GM12891 (cell line): ENCODE measurements around the gene OCEL1.

Experiments
- POLR2A ChIP-seq: IDR thresholded peaks from 2 replicates; pipeline ENCODE4 v1.6.1; 2011; ENCODE audit warnings: low read depth, low read length, control low read depth
- POLR2AphosphoS5 ChIP-seq: IDR thresholded peaks from 2 replicates; pipeline ENCODE4 v1.6.1; 2011; ENCODE audit warnings: low read depth, low read length, control low read depth
- POU2F2 ChIP-seq: IDR thresholded peaks from 2 replicates; pipeline ENCODE4 v1.6.1; 2011; ENCODE audit warnings: low read depth, mild to moderate bottlenecking, control low read depth, low read length, moderate library complexity
- SPI1 ChIP-seq: IDR thresholded peaks from 2 replicates; pipeline ENCODE4 v1.6.1; 2011; ENCODE audit warnings: low read depth, low read length, control low read depth
- TAF1 ChIP-seq: IDR thresholded peaks from 2 replicates; pipeline ENCODE4 v1.6.1; 2011; ENCODE audit warnings: low read depth, low read length, control low read depth

GRCh38 chr19:17206736-17207581, 19.1 kb upstream of the OCEL1 start:
- TF ChIP-seq POU2F2, result no peak
- no peak for TF ChIP-seq POLR2A
- no peak for TF ChIP-seq TAF1
- no peak for TF ChIP-seq POLR2AphosphoS5
- no peak for TF ChIP-seq SPI1
